Fibroblast of peridontal ligament (primary cell): Measurements from ENCODE around the gene KRTAP3-2.

Experiments used
- DNase-seq: peaks from one replicate; pipeline ENCODE4 v3.0.0-alpha.2; 2010; ENCODE audit errors: extremely low read depth

The KRTAP3-2 gene

GRCh38 chr17:40963838-40964237 is 35.9 kb downstream of the KRTAP3-2 start:
- DNase-seq, result no peak

- DNase-seq, result no peak
Observed at GRCh38 chr17:40962059-40962561, 37.6 kb downstream of the KRTAP3-2 start.

- DNase-seq, result no peak
Observed at GRCh38 chr17:40961591-40961990, 38.1 kb downstream of the KRTAP3-2 start.

GRCh38 chr17:40960144-40960543 is 39.6 kb downstream of the KRTAP3-2 start:
- DNase-seq, result no peak

GRCh38 chr17:40958086-40958953 is 41.4 kb downstream of the KRTAP3-2 start:
- DNase-seq, result no peak

GRCh38 chr17:40956401-40957254 is 43.1 kb downstream of the KRTAP3-2 start:
- peak; percentile 98 for DNase-seq

GRCh38 chr17:40953881-40954280 is 45.8 kb downstream of the KRTAP3-2 start:
- DNase-seq, result peak; percentile 94

- DNase-seq, result peak; percentile 95
Observed at GRCh38 chr17:40952661-40953060, 47.0 kb downstream of the KRTAP3-2 start.

- DNase-seq, result no peak
Observed at GRCh38 chr17:40952154-40952553, 47.6 kb downstream of the KRTAP3-2 start.

GRCh38 chr17:40951011-40951622 is 48.6 kb downstream of the KRTAP3-2 start:
- no peak for DNase-seq

- DNase-seq, result no peak
Observed at GRCh38 chr17:40950176-40950575, 49.5 kb downstream of the KRTAP3-2 start.

GRCh38 chr17:40949418-40949817 is 50.3 kb downstream of the KRTAP3-2 start:
- no peak for DNase-seq
